Stimulated activated CD4-positive, alpha-beta T cell treated with anti-CD3 and anti-CD28 coated beads, Interleukin-15, amount 100 ng/mL, for 1 hour (primary cell): ENCODE results near the gene USP12.

Source experiments
- DNase-seq, 2 donors: peaks; one replicate each; pipeline ENCODE4 v3.0.0-alpha.2; 2020; ENCODE audit warnings: low read depth in 1 of 2, low spot score in 1 of 2

Gene USP12

DNA sequence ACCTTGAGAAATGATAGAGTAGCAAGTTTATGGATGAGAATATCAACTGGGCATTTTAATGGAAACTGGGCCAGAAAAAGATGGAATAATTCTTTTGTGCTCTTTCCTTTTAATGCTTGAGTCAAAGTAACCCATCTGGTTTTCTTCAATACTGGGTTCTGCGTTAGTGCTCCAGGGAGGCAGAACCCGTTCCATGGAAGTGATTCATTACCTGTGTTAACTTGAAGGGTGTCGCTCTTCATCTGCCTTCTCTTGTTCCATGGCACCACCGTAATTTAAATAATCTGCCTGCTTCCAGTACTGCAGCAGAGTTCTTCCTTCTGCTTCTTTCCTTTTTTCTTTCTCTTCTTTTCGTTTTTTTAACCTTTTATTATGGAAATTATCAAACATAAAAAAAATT is 14.7 kb upstream of the USP12 start:
- DNase-seq: no peak

- DNase-seq: no peak
These were observed 12.0 kb upstream of the USP12 start for GRCh38 chr13:27183561-27184147.

DNA sequence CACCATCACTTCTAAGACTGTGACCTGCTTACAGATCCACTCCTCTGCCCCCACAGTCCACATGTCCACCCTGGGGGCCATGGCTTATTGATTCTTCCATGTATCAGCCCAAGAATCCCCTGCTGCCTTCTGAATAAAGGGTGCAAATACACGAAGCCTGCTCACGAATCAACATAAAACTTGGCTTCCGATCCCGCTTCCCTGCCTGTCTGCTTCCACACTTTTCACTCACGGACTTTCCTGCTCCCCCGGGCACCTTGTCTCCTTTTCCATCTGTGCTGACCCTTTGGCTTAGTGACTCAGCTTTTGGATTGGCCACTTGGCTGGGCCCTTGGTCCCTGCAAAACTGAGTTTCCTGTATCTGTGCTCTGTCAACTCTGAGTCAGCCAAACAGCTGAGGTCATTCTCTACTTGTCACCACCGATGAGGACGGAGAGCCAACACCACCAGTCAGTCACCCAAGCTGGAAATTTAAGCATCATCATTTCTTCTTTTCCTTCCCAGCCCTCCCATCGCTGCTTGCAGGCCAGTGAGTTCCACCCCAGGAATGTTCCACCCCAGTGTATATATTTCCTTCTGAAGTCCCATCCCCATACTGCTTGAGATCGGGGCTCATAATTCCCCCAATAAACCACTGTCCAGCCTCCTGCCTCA is 11.4 kb upstream of the USP12 start:
- DNase-seq: no peak

- DNase-seq: no peak
These were observed 10.4 kb upstream of the USP12 start for GRCh38 chr13:27182054-27182453.

DNA sequence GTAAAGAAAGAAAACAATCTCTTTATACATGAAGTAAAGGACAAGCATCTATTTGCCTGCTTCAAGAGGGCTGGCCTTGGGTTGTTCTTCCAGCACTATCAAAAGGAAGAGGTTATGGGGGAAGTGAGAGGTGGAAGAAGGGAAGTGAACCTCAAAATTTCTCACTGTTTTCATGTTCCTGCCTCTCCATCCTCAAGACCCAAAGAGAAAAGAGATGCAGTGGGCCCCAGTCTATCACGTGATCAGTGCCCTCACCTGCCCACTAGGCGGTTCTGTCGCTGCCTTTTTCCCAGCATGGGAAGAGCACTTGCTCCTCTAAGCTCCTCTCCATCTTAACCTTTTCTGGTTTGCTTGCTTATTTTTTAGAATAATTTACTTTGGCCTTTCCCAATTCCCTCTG is 6.2 kb upstream of the USP12 start:
- DNase-seq: no peak

DNA sequence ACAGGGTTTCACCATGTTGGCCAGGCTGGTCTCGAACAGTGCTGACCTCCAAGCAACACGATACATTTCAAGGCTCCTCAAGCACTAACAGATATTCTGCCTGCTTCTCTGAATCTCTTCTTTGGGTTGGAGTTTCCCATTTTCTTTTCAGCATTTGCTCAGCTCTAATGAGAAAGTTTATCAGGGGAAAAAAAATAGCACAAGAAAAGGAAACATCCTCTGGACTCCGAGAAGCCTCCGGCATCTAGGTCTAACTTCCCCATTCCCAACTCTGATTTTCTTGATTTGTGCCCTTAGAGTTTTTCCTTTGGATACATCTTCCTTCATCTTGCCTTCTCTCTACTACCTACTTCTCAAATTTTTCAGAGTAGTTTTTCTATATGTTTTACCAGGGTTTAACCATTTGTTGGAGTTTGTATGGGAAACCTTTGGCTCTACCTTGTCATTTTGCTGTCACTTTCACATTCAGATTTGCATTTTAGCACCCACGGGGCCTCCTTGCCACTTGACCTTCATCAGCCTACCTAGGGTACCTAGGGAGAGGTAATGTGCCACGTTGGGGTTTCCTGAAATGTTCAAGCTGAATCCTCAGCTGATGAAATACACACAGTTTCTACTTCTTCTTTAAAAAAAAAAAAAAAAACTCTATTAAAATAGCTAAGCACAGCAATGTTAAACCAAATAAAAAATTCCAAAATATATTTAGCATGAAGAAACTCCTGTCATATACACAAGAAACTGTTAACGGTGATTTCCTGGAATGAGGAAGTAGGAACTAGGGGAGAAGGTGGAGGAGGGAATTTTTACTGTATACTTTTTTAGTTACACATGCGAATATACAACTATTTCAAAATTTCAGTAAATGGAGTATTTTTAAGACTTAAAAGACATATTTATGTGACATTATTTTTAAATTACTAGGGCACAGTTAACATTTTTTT is 5.1 kb upstream of the USP12 start:
- DNase-seq: no peak

- no peak for DNase-seq
These were observed 3.3 kb upstream of the USP12 start for GRCh38 chr13:27174766-27175455.

GRCh38 chr13:27172495-27172842 is 858 bp upstream of the USP12 start:
- no peak for DNase-seq

DNA sequence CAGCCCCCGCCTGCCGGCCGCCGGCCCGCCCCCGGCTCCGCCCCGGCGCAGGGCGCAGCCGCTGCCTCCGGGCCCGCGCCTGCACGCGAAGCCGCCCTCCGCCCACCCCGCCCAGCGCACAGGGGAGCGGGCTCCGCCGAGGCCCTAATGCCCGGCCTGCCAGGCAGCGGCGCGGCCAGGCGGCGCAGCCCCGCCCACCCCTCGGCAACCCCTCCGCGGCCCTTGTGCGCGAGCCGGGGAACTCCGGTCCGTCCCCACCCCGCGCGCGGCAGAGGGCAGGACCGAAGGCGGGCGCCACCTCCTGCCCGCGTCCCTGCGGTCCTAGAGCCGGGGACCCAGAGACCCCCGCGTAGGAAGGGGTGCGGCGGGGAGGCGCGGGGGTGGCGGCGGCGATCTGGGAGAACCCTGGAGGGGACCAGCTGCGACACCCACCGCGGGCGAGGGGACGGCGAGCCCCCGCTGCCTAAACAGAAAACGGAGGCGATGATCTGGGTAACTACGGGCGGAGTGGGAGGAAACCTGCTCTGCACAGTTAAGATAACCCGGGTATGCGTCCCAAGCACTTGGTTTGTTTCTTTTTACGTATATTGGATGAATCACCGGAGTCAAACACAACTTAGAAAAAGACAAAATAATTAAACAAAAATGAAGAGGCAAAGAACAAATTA is 350 bp upstream of the USP12 start:
- peak; percentile 86 to 90 for DNase-seq

DNA sequence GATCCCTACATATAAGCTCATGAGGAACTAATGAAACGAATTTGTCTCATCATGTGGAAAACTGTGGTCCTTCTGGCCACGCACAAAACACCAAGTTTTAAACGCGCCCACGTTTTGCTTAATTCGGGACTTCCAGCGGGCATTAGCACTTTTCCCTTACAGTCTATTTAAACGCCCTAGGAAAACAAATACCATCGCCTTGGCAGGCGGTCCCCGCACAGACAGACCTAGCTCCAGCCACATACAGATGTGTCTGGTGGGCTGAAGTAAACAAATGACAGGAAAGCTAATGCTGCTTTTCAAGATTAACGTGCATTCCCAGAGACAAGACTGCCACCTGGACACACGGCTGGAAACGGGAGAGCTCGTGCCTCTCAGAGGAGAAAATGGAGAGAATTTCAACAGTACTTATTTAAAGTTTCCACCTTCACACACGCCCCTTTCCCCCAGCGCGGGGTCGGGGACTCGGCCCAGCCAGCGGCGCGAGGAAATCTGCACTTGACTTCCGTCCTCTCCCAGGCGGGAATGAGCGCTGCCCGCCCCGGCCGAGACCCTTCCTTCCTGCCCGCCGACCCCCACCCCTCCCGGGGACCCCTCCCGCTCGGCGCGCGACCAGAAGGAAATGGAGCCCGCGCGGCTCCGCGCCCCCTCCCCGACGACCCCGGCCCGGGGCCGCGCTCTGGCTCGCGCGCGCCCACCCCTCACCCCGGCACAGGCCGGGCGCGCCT is 931 bp downstream of the USP12 start:
- DNase-seq: peak; percentile 8 to 18

DNA sequence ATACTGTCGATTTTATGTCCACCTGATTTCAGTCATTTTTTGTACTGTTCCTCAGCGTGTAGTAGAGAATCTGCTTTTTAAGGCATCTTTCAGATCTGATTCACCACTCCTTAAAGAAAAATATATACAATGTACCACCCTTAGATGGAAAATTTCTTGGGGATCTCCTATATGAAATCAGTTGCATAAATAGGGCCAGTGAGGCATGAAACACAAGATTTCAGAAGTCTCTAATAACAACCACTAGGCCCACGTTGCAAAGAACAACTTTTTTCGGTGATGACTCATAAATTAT is 1.4 kb downstream of the USP12 start:
- DNase-seq: no peak

- no peak for DNase-seq
These were observed 2.5 kb downstream of the USP12 start for GRCh38 chr13:27168906-27169657.

DNA sequence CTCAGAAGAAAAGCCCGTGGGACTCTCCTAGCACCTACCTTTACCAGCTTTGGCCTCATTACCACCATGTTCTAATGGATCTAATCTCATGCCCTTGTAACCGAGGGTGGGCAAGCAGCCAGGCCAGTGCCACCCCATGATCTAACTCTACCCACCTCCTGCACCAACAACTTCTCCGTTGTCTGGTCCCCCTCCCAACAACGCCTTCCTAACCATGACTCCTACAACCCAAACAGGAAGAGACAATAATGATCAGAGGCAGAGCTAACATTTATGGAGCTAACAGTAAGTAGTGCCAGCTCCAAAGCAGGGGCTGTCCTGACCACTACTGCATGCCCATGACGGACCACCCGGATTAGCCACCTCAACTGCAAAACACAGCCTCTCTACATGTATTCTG is 3.5 kb downstream of the USP12 start:
- no peak for DNase-seq

DNA sequence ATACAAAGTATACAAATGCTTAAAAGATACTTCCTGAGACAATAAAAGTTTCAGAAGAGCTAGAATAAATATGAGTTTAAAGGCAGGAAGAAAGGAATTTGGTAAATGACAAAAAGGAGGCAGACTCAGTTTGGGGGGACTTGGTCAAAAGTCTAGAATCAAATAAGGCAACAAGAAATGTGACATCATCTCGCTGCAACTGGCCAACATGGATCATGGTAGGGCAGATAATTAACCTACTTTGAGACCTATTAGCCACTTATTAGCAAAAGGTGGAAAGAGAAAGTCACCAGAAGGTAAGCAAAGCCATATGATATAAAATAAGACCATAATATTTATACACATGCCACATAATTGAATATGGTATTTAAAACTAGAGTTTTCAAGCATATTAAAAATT is 5.3 kb downstream of the USP12 start:
- no peak for DNase-seq

- no peak for DNase-seq
These were observed 9.6 kb downstream of the USP12 start for GRCh38 chr13:27161980-27162379.

DNA sequence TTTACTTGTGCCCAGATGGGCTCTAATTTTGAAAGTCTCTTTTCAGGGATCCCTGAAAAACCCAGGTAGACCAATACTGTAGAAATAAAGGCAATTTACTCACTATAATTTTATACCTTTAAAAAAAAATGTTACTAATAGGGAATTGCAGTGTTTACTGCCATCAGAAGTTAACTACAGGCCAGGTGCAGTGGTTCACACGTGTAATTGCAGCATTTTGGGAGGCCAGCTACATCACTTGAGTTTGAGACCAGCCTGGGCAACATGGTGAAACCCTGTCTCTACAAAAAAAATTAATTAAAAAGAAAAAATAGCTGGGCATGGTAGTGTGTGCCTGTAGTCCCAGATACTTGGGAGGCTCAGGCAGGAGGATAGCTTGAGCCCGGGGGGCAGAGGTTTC is 10.2 kb downstream of the USP12 start:
- no peak for DNase-seq

GRCh38 chr13:27160657-27161295 is 10.8 kb downstream of the USP12 start:
- DNase-seq: no peak

GRCh38 chr13:27159806-27160563 is 11.6 kb downstream of the USP12 start:
- DNase-seq: no peak

DNA sequence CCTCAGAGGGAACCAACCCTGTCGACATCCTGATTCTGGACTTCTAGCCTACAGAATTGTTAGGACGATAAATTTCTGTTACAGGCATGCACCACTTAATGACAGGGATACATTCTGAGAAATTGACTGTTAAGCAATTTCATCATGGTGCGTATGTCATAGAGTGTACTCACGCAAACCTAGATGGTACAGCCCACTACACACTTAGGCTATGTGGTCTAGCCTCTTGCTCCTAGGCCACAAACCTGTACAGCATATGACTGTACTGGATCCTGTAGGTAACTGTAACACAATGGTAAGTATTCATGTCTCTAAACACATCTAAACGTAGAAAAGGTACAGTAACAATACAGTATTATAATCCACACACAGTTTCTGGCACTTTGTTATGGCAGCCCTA is 13.3 kb downstream of the USP12 start:
- no peak for DNase-seq
